ENCODE results near the gene SLC12A7. TPM values are rescaled to one million over a fixed set of nuclear protein-coding genes. Genes with fewer than 3 reads are reported as not detected.

The SLC12A7 gene
- total and polyA plus RNA-seq, 2 of the 13 experiments (the other 11 are each of a cell fraction or from before 2014, with no cell fraction given), result 14.0 to 18.5 TPM

DNA sequence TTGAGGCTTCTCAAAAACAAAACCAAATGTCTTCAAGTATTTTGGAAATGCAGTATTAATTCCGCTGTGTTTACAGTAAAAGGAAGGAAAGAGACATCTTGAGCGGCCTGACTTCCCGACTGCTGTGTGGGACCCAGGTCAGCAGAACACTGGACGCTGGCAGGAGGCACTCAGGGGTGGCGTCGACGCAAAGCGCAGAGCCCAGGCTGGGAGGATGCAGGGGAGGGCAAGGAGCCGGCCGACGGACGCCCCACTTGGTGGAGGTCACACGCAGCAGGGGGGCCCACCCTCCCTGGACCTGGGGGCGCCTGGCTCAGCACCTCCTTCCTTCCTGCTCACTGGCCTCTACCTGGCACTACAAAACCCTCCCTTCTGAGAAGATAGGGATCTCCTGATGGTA is 19.7 kb downstream of the SLC12A7 start (continued):
- TF ChIP-seq, protein P1, sequence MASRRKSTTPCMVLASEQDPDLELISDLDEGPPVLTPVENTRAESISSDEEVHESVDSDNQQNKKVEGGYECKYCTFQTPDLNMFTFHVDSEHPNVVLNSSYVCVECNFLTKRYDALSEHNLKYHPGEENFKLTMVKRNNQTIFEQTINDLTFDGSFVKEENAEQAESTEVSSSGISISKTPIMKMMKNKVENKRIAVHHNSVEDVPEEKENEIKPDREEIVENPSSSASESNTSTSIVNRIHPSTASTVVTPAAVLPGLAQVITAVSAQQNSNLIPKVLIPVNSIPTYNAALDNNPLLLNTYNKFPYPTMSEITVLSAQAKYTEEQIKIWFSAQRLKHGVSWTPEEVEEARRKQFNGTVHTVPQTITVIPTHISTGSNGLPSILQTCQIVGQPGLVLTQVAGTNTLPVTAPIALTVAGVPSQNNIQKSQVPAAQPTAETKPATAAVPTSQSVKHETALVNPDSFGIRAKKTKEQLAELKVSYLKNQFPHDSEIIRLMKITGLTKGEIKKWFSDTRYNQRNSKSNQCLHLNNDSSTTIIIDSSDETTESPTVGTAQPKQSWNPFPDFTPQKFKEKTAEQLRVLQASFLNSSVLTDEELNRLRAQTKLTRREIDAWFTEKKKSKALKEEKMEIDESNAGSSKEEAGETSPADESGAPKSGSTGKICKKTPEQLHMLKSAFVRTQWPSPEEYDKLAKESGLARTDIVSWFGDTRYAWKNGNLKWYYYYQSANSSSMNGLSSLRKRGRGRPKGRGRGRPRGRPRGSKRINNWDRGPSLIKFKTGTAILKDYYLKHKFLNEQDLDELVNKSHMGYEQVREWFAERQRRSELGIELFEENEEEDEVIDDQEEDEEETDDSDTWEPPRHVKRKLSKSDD (CRISPR knock-in tag; IDR thresholded peaks at IDR 0.05; ENCODE audit: low read depth), result no peak
- TF ChIP-seq, protein P2, sequence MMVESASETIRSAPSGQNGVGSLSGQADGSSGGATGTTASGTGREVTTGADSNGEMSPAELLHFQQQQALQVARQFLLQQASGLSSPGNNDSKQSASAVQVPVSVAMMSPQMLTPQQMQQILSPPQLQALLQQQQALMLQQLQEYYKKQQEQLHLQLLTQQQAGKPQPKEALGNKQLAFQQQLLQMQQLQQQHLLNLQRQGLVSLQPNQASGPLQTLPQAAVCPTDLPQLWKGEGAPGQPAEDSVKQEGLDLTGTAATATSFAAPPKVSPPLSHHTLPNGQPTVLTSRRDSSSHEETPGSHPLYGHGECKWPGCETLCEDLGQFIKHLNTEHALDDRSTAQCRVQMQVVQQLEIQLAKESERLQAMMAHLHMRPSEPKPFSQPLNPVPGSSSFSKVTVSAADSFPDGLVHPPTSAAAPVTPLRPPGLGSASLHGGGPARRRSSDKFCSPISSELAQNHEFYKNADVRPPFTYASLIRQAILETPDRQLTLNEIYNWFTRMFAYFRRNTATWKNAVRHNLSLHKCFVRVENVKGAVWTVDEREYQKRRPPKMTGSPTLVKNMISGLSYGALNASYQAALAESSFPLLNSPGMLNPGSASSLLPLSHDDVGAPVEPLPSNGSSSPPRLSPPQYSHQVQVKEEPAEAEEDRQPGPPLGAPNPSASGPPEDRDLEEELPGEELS (CRISPR knock-in tag; IDR thresholded peaks at IDR 0.05), result no peak
- TF ChIP-seq, protein P3, sequence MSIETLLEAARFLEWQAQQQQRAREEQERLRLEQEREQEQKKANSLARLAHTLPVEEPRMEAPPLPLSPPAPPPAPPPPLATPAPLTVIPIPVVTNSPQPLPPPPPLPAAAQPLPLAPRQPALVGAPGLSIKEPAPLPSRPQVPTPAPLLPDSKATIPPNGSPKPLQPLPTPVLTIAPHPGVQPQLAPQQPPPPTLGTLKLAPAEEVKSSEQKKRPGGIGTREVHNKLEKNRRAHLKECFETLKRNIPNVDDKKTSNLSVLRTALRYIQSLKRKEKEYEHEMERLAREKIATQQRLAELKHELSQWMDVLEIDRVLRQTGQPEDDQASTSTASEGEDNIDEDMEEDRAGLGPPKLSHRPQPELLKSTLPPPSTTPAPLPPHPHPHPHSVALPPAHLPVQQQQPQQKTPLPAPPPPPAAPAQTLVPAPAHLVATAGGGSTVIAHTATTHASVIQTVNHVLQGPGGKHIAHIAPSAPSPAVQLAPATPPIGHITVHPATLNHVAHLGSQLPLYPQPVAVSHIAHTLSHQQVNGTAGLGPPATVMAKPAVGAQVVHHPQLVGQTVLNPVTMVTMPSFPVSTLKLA (IDR thresholded peaks at IDR 0.05), result no peak
- no peak for TF ChIP-seq RXRA (CRISPR knock-in tag; IDR thresholded peaks at IDR 0.05)
- TF ChIP-seq, protein P4, sequence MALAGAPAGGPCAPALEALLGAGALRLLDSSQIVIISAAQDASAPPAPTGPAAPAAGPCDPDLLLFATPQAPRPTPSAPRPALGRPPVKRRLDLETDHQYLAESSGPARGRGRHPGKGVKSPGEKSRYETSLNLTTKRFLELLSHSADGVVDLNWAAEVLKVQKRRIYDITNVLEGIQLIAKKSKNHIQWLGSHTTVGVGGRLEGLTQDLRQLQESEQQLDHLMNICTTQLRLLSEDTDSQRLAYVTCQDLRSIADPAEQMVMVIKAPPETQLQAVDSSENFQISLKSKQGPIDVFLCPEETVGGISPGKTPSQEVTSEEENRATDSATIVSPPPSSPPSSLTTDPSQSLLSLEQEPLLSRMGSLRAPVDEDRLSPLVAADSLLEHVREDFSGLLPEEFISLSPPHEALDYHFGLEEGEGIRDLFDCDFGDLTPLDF (CRISPR knock-in tag; IDR thresholded peaks at IDR 0.05), result no peak
